CD4-positive, alpha-beta memory T cell (primary cell): ENCODE data around the gene ZNF263. TPM values are rescaled to one million over a fixed set of nuclear protein-coding genes. Genes with fewer than 3 reads are reported as not detected.
"Not testable (repeated sequence)": the region's sequence is repeated elsewhere in the genome, so short reads cannot be mapped to it uniquely, and the experiment has no call there.

ENCODE experiments used
- CTCF ChIA-PET: fragments of 350-600 bp; sonication (Branson Sonifier 250); formaldehyde crosslinking; loops from one replicate; lab custom pipeline; 2021; ENCODE audit warnings: inconsistent platforms; ENCODE audit not compliant: partially characterized antibody; lab: Charles Lee
- POLR2A ChIA-PET: fragments of 350-600 bp; sonication (Branson Sonifier 250); formaldehyde crosslinking; loops from one replicate; lab custom pipeline; 2021; ENCODE audit not compliant: partially characterized antibody; lab: Charles Lee
- DNase-seq, 5 donors: peaks; one replicate each; pipeline versions ENCODE4 v3.0.0 to v3.0.0-alpha.2; 2020 to 2022; ENCODE audit warnings: mixed read lengths in 1 of 5
- H3K27ac ChIP-seq: one replicate; pipeline ENCODE4 v1.7.0; 2013; ENCODE audit warnings: low read depth, low read length
- H3K27me3 ChIP-seq: 2 replicates; pipeline ENCODE4 v1.7.0; 2013; ENCODE audit warnings: mild to moderate bottlenecking, low read length, moderate library complexity; ENCODE audit not compliant: insufficient read depth
- H3K36me3 ChIP-seq: 2 replicates; pipeline ENCODE4 v1.7.0; 2013; ENCODE audit warnings: mild to moderate bottlenecking, low read length, moderate library complexity; ENCODE audit not compliant: insufficient read depth
- H3K4me1 ChIP-seq: 2 replicates; pipeline ENCODE4 v1.7.0; 2013; ENCODE audit warnings: mild to moderate bottlenecking, low read length, moderate library complexity; ENCODE audit not compliant: insufficient read depth
- H3K4me3 ChIP-seq, 2 donors: one replicate each; pipeline ENCODE4 v1.7.0; 2013; ENCODE audit warnings: low read length in 2 of 2, mild to moderate bottlenecking in 1 of 2
- H3K9me3 ChIP-seq, 2 donors: one replicate each; pipeline ENCODE4 v1.7.0; 2013; ENCODE audit warnings: low read length in 2 of 2, control low read depth in 1 of 2; ENCODE audit not compliant: control insufficient read depth in 1 of 2
- H3K27ac Mint-ChIP-seq, 7 donors: one replicate each; pipeline ENCODE4 v1.8.0; 2020 to 2021; ENCODE audit warnings: mixed read lengths in 7 of 7, mild to moderate bottlenecking in 6 of 7, inconsistent platforms in 3 of 7, moderate library complexity in 3 of 7
- H3K27me3 Mint-ChIP-seq, 2 donors: one replicate each; pipeline ENCODE4 v1.8.0; 2020 to 2021; ENCODE audit warnings: mixed read lengths in 2 of 2
- H3K36me3 Mint-ChIP-seq, 2 donors: one replicate each; pipeline ENCODE4 v1.8.0; 2020 to 2021; ENCODE audit warnings: mixed read lengths in 2 of 2, inconsistent platforms in 1 of 2, mild to moderate bottlenecking in 1 of 2
- H3K4me1 Mint-ChIP-seq, 4 donors: one replicate each; pipeline ENCODE4 v1.8.0; 2020 to 2021; ENCODE audit warnings: mixed read lengths in 4 of 4, mild to moderate bottlenecking in 1 of 4
- H3K4me3 Mint-ChIP-seq, 8 donors: one replicate each; pipeline ENCODE4 v1.8.0; 2020 to 2021; ENCODE audit warnings: mixed read lengths in 8 of 8, mild to moderate bottlenecking in 7 of 8, moderate library complexity in 6 of 8, inconsistent platforms in 3 of 8
- H3K9me3 Mint-ChIP-seq, 8 donors: one replicate each; pipeline ENCODE4 v1.8.0; 2020 to 2021; ENCODE audit warnings: mixed read lengths in 8 of 8, mild to moderate bottlenecking in 5 of 8, inconsistent platforms in 3 of 8, moderate library complexity in 1 of 8
- intact Hi-C: fragments of 100-400 bp; cut with micrococcal nuclease; formaldehyde crosslinking; loops from one replicate; pipeline ENCODE4 v1.15.1; 2023
- polyA plus RNA-seq, 2 donors: library from polyadenylated mRNA; unstranded; fragments of 300-500 nt; fragmentation: Illumina TruSeq; gene quantifications; one replicate each; pipeline ENCODE4 v1.2.3, GENCODE V29; 2021
- total RNA-seq, 2 experiments: library from RNA; stranded (reverse); gene quantifications; one replicate each; pipeline ENCODE4 v1.2.3, GENCODE V29; 2021

The ZNF263 gene
- total and polyA plus RNA-seq, 4 experiments from 2014 or later, result 29.3 to 45.1 (median 40.9) TPM

DNA sequence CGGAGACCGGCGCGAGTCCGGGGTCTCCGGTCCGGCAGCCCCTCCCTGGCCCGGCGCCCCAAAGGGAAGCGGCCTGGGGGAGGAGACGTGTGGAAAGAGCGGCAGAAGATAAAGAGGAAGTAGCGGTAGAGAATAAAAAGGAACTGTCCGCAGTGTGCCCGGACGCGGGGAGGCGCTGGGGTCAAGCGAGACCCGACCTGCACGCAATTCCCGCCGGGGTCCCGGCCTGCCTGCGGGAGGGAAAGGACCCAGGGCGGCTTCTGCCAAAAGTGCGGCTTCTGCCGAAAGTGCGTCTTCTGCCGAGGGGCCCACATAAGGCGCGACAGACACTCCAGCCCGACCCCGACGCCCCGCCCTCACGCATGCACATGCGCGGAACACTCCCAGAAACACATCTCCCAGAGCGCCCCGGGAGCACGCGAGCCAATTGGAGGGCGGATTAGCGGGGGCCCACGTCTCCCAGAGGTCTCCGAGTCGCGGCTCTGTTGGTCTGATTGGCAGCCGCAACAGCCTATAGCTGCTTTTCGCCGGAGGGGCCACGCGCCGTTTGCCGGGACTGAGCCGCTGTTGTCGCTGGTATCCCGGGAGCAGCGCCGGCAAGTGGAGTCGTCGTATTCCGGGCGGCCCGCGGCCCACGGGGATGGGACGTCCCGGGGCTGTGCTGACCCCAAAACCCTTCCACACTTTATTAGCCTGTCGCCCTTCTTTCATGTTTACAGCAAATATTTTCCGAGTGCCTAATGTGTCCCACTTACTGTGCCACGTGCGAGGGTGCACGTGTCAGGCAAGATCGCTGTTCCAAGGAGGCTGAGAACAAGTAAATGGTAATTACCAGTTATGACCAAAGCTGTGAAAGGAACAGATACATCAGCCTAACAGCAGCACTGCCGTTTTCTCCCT lies 18.9 kb upstream of the ZNF263 start:
- peak overlapping the region; percentile 12 to 95 for H3K4me3 ChIP-seq
- H3K36me3 ChIP-seq, result no peaks in the 10 kb centered on the region
- H3K4me1 ChIP-seq, result peaks cover 25% of the 10 kb centered on the region
- Mint-ChIP-seq H3K4me3 (peak overlapping the region; percentile 88 to 98 (median 90)), H3K27ac (peak overlapping the region; percentile 90 to 96 (median 93)), H3K9me3 (peaks cover 0 to 29% (median 5%) of the 10 kb centered on the region in 8 donors), H3K27me3 (no peaks in the 10 kb centered on the region), H3K36me3 (peaks cover 22 to 41% of the 10 kb centered on the region in 2 donors), H3K4me1 (peaks cover 23 to 46% (median 33%) of the 10 kb centered on the region in 4 donors)
- ChIA-PET CTCF (interaction anchor here (1.7 kb wide), 1 partner anchor 92 kb away, joined by 4 read pairs; no protein-coding TSS in a partner anchor), POLR2A (interaction anchor here (0.6 to 6.4 kb wide), 28 partner anchors 8 to 310 kb away, joined by 3 to 80 read pairs (median 6); partner anchors contain the start of genes CLUAP1, NAA60, OR1F1 and TIGD7)
- H3K9me3 ChIP-seq, result no peaks in the 10 kb centered on the region
- intact Hi-C loops, result loop anchor here (1.0 to 2.0 kb wide), 9 partner anchors 18 to 236 kb away; partner anchors contain the start of genes TIGD7, ZNF174, ZNF200 and ZNF75A
- DNase-seq, result peak; percentile 93 to 96 (median 95)
- peak overlapping the region; percentile 92 for H3K27ac ChIP-seq
- H3K27me3 ChIP-seq, result no peaks in the 10 kb centered on the region

DNA sequence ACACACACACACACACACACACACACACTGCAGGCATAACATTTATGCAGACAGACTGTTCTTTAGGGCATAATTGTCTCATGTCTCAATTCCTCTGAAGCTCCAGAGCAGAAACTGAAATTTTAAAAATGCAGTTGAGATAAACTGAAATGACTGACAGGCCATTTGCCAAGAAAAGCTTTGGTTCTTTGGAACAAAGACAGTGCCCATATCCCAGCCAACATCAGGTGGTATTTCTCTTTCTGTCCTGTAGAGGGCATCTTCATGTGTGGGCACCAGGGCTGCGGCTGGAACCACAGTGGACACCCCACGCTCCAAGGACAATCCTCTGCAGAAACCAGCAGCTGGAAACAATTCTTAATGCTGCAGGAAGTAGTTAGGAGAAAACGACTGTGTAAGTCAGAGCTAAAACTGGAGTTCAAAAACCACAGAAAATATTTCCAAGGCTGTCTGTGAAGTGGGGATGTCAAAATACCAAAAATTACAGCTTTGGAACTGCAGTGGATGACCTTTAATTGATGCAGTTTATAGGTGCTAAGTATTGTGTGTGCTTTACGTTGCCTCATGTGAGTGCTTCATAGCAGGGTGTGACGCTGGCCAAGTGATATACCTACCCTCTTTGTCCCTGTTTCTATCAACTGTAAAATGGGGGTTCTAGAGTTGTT lies 16.3 kb upstream of the ZNF263 start:
- Mint-ChIP-seq H3K27ac (peak overlapping the region in 2 of 7 donors; percentile 41 to 66), H3K36me3 (peaks cover 24 to 41% of the 10 kb centered on the region in 2 donors), H3K27me3 (no peaks in the 10 kb centered on the region), H3K4me1 (peaks cover 20 to 42% (median 29%) of the 10 kb centered on the region in 4 donors), H3K9me3 (peaks cover 0 to 37% (median 5%) of the 10 kb centered on the region in 8 donors), H3K4me3 (peak overlapping the region in 1 of 8 donors; percentile 29)
- H3K4me3 ChIP-seq, result no peak overlapping the region
- H3K9me3 ChIP-seq, result no peaks in the 10 kb centered on the region
- no peaks in the 10 kb centered on the region for H3K36me3 ChIP-seq
- DNase-seq, result peak in 3 of 5 donors; percentile 9 to 22 (median 20)
- intact Hi-C loops, result no loop called here
- H3K4me1 ChIP-seq, result peaks cover 25% of the 10 kb centered on the region
- H3K27me3 ChIP-seq, result no peaks in the 10 kb centered on the region
- ChIA-PET POLR2A (interaction anchor here (0.8 to 6.4 kb wide), 13 partner anchors 12 to 236 kb away, joined by 3 to 80 read pairs (median 5); partner anchors contain the start of genes IL32, TIGD7, ZNF174 and ZNF200), CTCF (interaction anchor here (0.7 to 3.7 kb wide), 15 partner anchors 9 to 397 kb away, joined by 3 to 14 read pairs (median 3); no protein-coding TSS in a partner anchor)
- H3K27ac ChIP-seq, result no peak overlapping the region

DNA sequence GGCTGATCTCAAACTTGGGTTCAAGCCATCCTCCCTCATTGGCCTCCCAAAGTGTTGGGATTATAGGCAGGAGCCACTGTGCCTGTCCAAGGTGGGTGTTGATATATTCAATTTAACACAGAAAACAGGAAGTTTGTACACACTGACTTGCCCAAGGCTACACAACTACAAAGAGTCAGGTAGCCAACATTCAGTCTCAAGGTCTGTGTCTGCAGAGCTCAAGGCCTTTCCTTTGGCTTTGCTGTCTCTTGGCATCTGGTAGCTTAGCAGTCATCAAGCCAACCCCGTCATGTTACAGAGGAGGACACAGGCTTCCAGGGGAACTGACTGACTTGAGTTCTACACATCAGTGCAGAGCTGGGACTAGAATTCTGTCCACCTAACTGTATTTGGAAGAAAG lies 15.0 kb upstream of the ZNF263 start:
- intact Hi-C loops, result no loop called here
- Mint-ChIP-seq H3K36me3 (peaks cover 24 to 38% of the 10 kb centered on the region in 2 donors), H3K4me3 (no peak overlapping the region), H3K27me3 (no peaks in the 10 kb centered on the region), H3K9me3 (peaks cover 0 to 47% (median 7%) of the 10 kb centered on the region in 8 donors), H3K27ac (no peak overlapping the region), H3K4me1 (peaks cover 10 to 29% (median 20%) of the 10 kb centered on the region in 4 donors)
- ChIA-PET POLR2A (interaction anchor here (1.5 to 6.4 kb wide), 3 partner anchors 11 to 37 kb away, joined by 4 to 80 read pairs (median 20); partner anchors contain the start of genes TIGD7, ZNF263 and ZNF75A), CTCF (interaction anchor here (1.7 to 3.7 kb wide), 3 partner anchors 9 to 52 kb away, joined by 5 to 14 read pairs (median 9); no protein-coding TSS in a partner anchor)
- Histone ChIP-seq H3K4me3 (no peak overlapping the region), H3K27ac (no peak overlapping the region), H3K4me1 (peaks cover 15% of the 10 kb centered on the region), H3K27me3 (no peaks in the 10 kb centered on the region), H3K9me3 (no peaks in the 10 kb centered on the region), H3K36me3 (no peaks in the 10 kb centered on the region)
- no peak for DNase-seq

DNA sequence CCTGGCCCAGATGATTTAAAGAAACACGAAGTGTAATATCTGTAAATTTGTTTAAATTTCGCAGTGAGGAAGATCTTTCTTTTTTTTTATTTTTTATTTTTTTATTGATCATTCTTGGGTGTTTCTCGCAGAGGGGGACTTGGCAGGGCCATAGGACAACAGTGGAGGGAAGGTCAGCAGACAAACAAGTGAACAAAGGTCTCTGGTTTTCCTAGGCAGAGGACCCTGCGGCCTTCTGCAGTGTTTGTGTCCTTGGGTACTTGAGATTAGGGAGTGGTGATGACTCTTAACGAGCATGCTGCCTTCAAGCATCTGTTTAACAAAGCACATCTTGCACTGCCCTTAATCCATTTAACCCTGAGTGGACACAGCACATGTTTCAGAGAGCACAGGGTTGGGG lies 12.6 kb upstream of the ZNF263 start:
- DNase-seq, H3K4me3 ChIP-seq, H3K4me1 ChIP-seq, H3K27ac ChIP-seq, H3K36me3 ChIP-seq, H3K4me1 Mint-ChIP-seq, H3K4me3 Mint-ChIP-seq, H3K27me3 ChIP-seq, CTCF ChIA-PET, intact Hi-C loops, H3K27me3 Mint-ChIP-seq, H3K9me3 ChIP-seq, H3K27ac Mint-ChIP-seq: not testable (repeated sequence)
- POLR2A ChIA-PET, result interaction anchor here (1.4 kb wide), 1 partner anchor 12 kb away, joined by 10 read pairs; the partner anchor contains the start of gene ZNF263
- Mint-ChIP-seq H3K36me3 (peaks cover 18 to 28% of the 10 kb centered on the region in 2 donors), H3K9me3 (peaks cover 0 to 61% (median 10%) of the 10 kb centered on the region in 8 donors)

DNA sequence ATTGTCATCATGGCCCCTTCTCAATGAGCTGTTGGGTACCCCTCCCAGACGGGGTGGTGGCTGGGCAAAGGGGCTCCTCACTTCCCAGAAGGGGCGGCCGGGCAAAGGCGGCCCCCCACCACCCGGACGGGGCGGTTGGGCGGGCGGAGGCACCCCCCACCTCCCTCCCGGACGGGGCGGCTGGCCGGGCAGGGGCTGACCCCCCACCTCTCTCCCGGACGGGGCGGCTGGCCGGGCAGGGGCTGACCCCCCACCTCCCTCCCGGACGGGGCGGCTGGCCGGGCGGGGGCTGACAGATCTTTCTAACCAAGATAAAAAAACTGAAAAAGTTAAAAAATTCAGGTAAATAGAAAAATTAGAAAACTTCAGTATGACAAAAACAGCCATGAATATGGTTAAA lies 12.0 kb upstream of the ZNF263 start:
- H3K4me1 Mint-ChIP-seq, H3K27me3 ChIP-seq, H3K4me3 ChIP-seq, POLR2A ChIA-PET, DNase-seq, CTCF ChIA-PET, H3K4me1 ChIP-seq, H3K36me3 ChIP-seq, H3K27ac Mint-ChIP-seq, H3K9me3 ChIP-seq, H3K4me3 Mint-ChIP-seq, H3K27ac ChIP-seq, intact Hi-C loops, H3K27me3 Mint-ChIP-seq: not testable (repeated sequence)
- H3K9me3 Mint-ChIP-seq, result peaks cover 0 to 62% (median 10%) of the 10 kb centered on the region in 8 donors
- H3K36me3 Mint-ChIP-seq, result peaks cover 16 to 28% of the 10 kb centered on the region in 2 donors

DNA sequence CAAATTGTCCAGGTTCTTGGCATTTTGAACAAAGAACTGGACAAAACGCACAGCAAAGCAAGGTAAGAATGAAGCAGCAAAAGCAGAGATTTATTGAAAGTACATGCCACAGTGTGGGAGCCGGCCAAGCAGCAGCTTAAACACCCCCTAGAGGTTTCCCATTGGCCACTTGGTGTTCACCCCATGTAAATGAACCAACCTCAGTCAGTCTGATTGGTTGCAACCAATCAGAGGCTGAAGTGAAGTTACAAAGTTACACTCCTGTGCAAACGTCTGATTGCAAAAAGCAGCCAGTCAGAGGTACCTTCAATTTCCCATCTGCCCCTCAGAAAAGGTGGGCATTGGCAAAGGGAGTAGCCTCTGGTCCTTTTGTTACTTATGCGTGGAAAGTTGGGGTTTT lies 8.8 kb upstream of the ZNF263 start:
- peaks cover 0 to 4% of the 10 kb centered on the region in 2 donors for H3K27me3 Mint-ChIP-seq
- no peaks in the 10 kb centered on the region for H3K4me1 Mint-ChIP-seq
- H3K9me3 ChIP-seq, result no peaks in the 10 kb centered on the region
- H3K4me3 ChIP-seq, result no peak overlapping the region
- peak overlapping the region in 1 of 7 donors; percentile 27 for H3K27ac Mint-ChIP-seq
- ChIA-PET CTCF (no interaction called here), POLR2A (interaction anchor here (0.6 to 1.8 kb wide), 4 partner anchors 8 to 100 kb away, joined by 3 to 6 read pairs (median 4); no protein-coding TSS in a partner anchor)
- no peaks in the 10 kb centered on the region for H3K27me3 ChIP-seq
- H3K36me3 Mint-ChIP-seq, result peaks cover 0 to 5% of the 10 kb centered on the region in 2 donors
- intact Hi-C loops, result no loop called here
- DNase-seq, result no peak
- H3K9me3 Mint-ChIP-seq, result peaks cover 0 to 48% (median 10%) of the 10 kb centered on the region in 8 donors
- H3K36me3 ChIP-seq, result no peaks in the 10 kb centered on the region
- no peak overlapping the region for H3K4me3 Mint-ChIP-seq
- H3K27ac ChIP-seq, result no peak overlapping the region
- no peaks in the 10 kb centered on the region for H3K4me1 ChIP-seq
